T-helper 1 cell treated with Interleukin-12 subunit alpha and Interleukin-12 subunit beta and Interleukin-4 antibody, amounts not matched to agents 30 μg/mL and 1 μg/mL, for 36 hours (primary cell): ENCODE measurements around the gene SFT2D2.
A peak's percentile ranks its signal among the peaks of the same experiment; 100 is the strongest.

ENCODE experiments used
- H3K27ac Mint-ChIP-seq: one replicate; pipeline ENCODE4 v1.8.0; 2021; ENCODE audit warnings: mild to moderate bottlenecking, mixed read lengths
- H3K27me3 Mint-ChIP-seq: one replicate; pipeline ENCODE4 v1.8.0; 2021; ENCODE audit warnings: low read depth, mixed read lengths
- H3K36me3 Mint-ChIP-seq: one replicate; pipeline ENCODE4 v1.8.0; 2021; ENCODE audit warnings: low read depth, mixed read lengths
- H3K4me1 Mint-ChIP-seq: one replicate; pipeline ENCODE4 v1.8.0; 2021; ENCODE audit warnings: low read depth, mixed read lengths
- H3K4me3 Mint-ChIP-seq: one replicate; pipeline ENCODE4 v1.8.0; 2021; ENCODE audit warnings: mild to moderate bottlenecking, moderate library complexity, mixed read lengths
- H3K9me3 Mint-ChIP-seq: one replicate; pipeline ENCODE4 v1.8.0; 2021; ENCODE audit warnings: mixed read lengths

Gene SFT2D2

DNA sequence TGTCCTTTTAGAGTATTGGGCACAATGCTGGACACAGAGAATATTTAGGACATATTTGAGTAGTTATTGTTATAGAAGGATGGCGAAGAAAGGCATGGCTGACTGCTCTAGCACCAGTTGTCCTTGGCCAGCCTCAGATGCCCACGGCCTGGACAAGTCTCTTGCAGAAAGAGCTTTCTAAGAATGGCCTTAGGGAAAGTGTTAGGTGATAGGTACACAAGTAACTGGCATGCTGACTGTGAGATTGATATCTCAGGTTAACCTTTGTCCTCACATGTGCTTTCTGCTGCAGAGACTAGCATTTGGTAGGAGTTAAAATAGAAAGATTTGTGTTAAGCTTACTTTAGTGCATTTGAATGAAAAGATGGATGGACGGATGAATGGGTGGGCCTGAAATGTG lies 10.1 kb downstream of the SFT2D2 start:
- H3K4me3 Mint-ChIP-seq: peak overlapping the region; percentile 12
- no peaks in the 10 kb centered on the region for H3K9me3 Mint-ChIP-seq
- peak overlapping the region; percentile 29 for H3K27ac Mint-ChIP-seq

DNA sequence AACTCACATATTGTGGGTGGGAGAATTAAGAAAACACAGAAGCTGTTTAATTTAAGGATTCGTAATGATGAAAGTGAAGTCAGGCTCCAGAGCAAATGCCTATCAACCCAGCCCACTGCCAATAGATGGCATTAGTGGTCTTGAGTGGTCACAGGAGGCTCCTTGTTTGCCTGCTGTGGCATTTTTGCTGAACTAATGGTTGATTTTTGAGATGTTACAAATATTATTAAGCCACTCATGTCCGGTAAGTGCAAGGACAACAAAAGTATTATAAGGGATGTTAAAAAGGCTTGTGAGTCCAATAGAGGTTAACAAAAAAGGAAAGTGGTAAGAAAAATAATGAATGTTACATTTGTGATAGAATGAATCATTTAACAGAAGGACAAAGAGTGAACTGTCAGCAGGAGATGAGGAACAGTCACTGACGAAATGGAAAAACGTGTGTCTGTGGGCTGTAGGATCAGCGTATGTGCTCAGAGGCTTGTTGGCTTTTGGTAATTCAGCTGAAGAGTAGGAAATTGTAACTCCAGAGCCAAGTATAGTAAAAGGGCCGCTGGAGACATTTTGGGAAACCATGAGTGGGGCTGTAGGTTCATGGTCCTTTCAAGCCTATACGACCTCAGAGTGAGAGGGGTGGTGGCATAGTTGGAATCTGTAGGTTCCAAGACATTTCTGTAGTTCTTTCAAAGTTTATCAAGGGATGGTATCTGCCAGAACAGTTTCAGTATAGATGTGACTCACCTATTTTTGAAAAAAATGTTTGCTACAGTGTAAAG lies 11.2 kb downstream of the SFT2D2 start:
- Mint-ChIP-seq H3K27ac (peak overlapping the region; percentile 83), H3K4me3 (peak overlapping the region; percentile 52), H3K4me1 (peaks cover 54% of the 10 kb centered on the region), H3K9me3 (no peaks in the 10 kb centered on the region), H3K27me3 (no peaks in the 10 kb centered on the region), H3K36me3 (peaks cover 70% of the 10 kb centered on the region)

More for the DNA sequence above, 10.1 kb downstream of the SFT2D2 start:
- peaks cover 58% of the 10 kb centered on the region for H3K4me1 Mint-ChIP-seq
- H3K27me3 Mint-ChIP-seq: no peaks in the 10 kb centered on the region
- H3K36me3 Mint-ChIP-seq: peaks cover 68% of the 10 kb centered on the region

- peaks cover 77% of the 10 kb centered on the region for H3K36me3 Mint-ChIP-seq
- H3K4me3 Mint-ChIP-seq: no peak overlapping the region
- H3K4me1 Mint-ChIP-seq: peaks cover 31% of the 10 kb centered on the region
- H3K27me3 Mint-ChIP-seq: no peaks in the 10 kb centered on the region
- no peaks in the 10 kb centered on the region for H3K9me3 Mint-ChIP-seq
- H3K27ac Mint-ChIP-seq: no peak overlapping the region
Observed at GRCh38 chr1:168243198-168243597, 17.4 kb downstream of the SFT2D2 start.

GRCh38 chr1:168243636-168244212 lies 17.9 kb downstream of the SFT2D2 start:
- peaks cover 33% of the 10 kb centered on the region for H3K4me1 Mint-ChIP-seq
- H3K27me3 Mint-ChIP-seq: no peaks in the 10 kb centered on the region
- H3K9me3 Mint-ChIP-seq: no peaks in the 10 kb centered on the region
- H3K4me3 Mint-ChIP-seq: peak overlapping the region; percentile 25
- H3K36me3 Mint-ChIP-seq: peaks cover 80% of the 10 kb centered on the region
- H3K27ac Mint-ChIP-seq: peak overlapping the region; percentile 27

- Mint-ChIP-seq H3K27ac (peak overlapping the region; percentile 32), H3K36me3 (peaks cover 76% of the 10 kb centered on the region), H3K4me1 (peaks cover 32% of the 10 kb centered on the region), H3K4me3 (no peak overlapping the region), H3K9me3 (no peaks in the 10 kb centered on the region), H3K27me3 (no peaks in the 10 kb centered on the region)
Observed at GRCh38 chr1:168245042-168245441, 19.2 kb downstream of the SFT2D2 start.

DNA sequence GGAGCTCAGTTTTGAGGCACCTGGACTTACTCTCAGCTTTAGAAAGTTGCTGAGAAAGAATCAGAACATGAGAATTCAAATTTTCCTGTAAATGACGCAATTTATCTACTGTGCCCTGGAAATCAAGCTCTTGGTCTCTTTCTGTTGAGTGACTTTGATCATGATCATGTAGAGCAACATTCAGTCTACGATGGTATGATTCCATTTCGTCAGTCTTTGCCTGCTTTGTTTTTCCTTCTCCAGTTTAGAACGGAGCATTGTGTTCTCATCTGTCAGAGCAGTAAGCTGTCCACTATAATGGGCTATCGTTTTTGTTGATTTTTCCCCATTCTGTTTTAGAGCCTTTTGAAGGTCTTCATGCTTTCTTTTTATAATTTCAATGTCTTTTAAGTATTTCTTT lies 20.7 kb downstream of the SFT2D2 start:
- Mint-ChIP-seq H3K36me3 (peaks cover 77% of the 10 kb centered on the region), H3K4me1 (peaks cover 37% of the 10 kb centered on the region), H3K27ac (no peak overlapping the region), H3K9me3 (no peaks in the 10 kb centered on the region), H3K4me3 (no peak overlapping the region), H3K27me3 (no peaks in the 10 kb centered on the region)

DNA sequence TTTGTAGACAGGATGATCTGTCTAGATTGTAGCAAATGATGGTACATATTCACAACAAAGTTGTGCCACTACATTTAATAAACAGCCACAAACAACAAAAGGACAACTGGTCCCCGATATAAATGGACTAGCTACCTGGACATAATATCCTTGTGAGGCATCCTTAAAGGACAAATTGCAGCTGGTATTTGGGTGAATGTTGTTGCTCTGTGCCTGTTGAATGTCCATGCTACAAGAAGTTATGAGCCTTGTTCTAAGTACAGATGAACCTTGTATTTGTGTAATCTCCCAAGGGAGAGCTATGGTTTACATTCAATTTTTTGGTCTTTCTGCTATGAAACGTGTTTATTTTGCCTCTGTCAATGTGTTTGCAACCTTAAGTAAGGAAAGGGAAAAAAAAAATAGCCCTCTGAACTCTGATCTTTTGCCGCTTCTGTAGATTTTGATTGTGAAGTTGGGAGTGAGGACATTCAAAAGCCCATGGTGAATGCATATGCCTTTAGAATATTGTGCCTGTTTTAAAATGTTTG lies 26.5 kb downstream of the SFT2D2 start:
- peaks cover 66% of the 10 kb centered on the region for H3K36me3 Mint-ChIP-seq
- no peak overlapping the region for H3K4me3 Mint-ChIP-seq
- no peak overlapping the region for H3K27ac Mint-ChIP-seq

DNA sequence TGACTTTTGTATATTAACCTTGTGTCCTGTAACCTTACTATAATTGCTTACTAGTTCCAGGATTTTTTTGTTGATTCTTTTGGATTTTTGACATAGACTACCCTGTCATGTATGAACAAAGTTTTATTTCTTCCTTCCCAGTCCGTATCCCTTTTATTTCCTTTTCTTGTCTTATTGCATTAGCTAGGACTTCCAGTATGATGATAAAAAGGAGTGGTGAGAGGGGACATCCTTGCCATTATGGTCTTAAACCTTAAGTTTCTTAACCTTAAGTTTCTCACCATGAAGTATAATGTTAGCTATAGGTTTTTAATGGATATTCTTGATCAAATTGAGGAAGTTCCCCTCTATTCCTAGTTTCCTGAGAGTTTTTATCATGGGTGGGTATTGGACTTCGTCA lies 30.4 kb downstream of the SFT2D2 start:
- Mint-ChIP-seq H3K4me3 (no peak overlapping the region), H3K9me3 (peaks cover 21% of the 10 kb centered on the region), H3K4me1 (peaks cover 12% of the 10 kb centered on the region), H3K27me3 (no peaks in the 10 kb centered on the region), H3K27ac (no peak overlapping the region), H3K36me3 (peaks cover 53% of the 10 kb centered on the region)

More for the DNA sequence above, 26.5 kb downstream of the SFT2D2 start:
- Mint-ChIP-seq H3K27me3 (no peaks in the 10 kb centered on the region), H3K9me3 (peaks cover 18% of the 10 kb centered on the region), H3K4me1 (peaks cover 25% of the 10 kb centered on the region)

- H3K9me3 Mint-ChIP-seq: peaks cover 21% of the 10 kb centered on the region
- no peak overlapping the region for H3K27ac Mint-ChIP-seq
- H3K4me1 Mint-ChIP-seq: peaks cover 17% of the 10 kb centered on the region
- H3K4me3 Mint-ChIP-seq: no peak overlapping the region
- H3K36me3 Mint-ChIP-seq: peaks cover 49% of the 10 kb centered on the region
- no peaks in the 10 kb centered on the region for H3K27me3 Mint-ChIP-seq
Observed at GRCh38 chr1:168257397-168257796, 31.6 kb downstream of the SFT2D2 start.

DNA sequence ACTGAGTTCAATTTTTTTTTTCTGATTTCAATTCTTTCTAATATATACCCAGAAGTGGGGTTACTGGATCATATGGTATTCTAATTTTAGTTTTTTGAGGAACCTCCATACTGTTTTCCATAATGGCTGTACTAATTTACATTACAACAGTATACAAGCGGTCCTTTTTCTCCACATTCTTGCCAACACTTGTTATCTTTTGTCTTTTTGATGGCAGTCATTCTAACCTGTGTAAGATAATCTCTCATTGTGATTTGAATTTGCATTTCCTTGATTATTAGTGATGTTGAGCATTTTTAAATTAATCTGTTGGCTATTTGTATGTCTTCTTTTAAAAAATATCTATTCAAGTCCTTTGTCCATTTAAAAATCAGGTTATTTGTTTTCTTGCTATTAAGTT lies 33.8 kb downstream of the SFT2D2 start:
- H3K27ac Mint-ChIP-seq: no peak overlapping the region
- H3K27me3 Mint-ChIP-seq: no peaks in the 10 kb centered on the region
- no peak overlapping the region for H3K4me3 Mint-ChIP-seq
- peaks cover 44% of the 10 kb centered on the region for H3K36me3 Mint-ChIP-seq
- peaks cover 21% of the 10 kb centered on the region for H3K9me3 Mint-ChIP-seq
- peaks cover 15% of the 10 kb centered on the region for H3K4me1 Mint-ChIP-seq

GRCh38 chr1:168260393-168260792 lies 34.6 kb downstream of the SFT2D2 start:
- Mint-ChIP-seq H3K36me3 (peaks cover 37% of the 10 kb centered on the region), H3K4me3 (no peak overlapping the region), H3K4me1 (peaks cover 15% of the 10 kb centered on the region), H3K27ac (no peak overlapping the region), H3K9me3 (peaks cover 17% of the 10 kb centered on the region), H3K27me3 (no peaks in the 10 kb centered on the region)

DNA sequence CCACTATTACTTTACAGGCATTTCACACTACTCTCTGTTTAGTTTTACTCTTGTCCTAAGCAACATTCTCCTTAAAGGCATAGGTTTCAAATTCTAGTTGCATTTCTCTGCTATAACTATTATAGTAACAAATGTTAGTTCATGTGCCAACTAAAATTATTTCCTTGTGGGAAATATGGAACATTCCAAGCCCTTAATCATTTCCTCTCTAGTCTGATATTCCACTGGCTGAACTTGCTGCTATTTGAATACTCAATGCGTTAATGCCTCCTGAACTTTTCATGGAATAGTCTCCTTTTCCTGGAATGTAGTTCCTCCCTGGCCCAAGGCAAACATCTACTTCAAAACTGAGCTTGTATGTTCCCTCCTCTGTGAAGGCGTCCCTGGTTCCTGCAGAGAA lies 35.6 kb downstream of the SFT2D2 start:
- H3K27me3 Mint-ChIP-seq: no peaks in the 10 kb centered on the region
- peaks cover 32% of the 10 kb centered on the region for H3K36me3 Mint-ChIP-seq
- H3K27ac Mint-ChIP-seq: no peak overlapping the region
- peaks cover 10% of the 10 kb centered on the region for H3K9me3 Mint-ChIP-seq
- H3K4me1 Mint-ChIP-seq: peaks cover 15% of the 10 kb centered on the region
- no peak overlapping the region for H3K4me3 Mint-ChIP-seq

DNA sequence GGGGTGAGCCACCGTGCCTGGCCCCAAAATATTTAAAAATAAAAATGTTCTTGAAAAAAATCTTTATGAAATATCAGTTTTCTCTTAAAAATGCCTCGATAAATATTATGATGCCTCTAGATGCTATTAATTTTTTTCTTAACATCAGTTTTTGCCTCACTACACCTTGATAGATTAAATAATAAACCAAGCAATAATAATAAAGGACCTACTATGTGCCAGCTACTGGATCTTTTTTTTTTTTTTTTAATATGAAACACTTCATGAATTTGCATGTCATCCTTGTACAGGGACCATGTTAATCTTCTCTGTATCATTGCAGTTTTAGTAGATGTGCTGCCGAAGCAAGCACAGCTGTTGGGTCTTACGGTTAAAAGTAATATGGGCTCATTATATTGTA lies 37.3 kb downstream of the SFT2D2 start:
- no peaks in the 10 kb centered on the region for H3K27me3 Mint-ChIP-seq
- no peak overlapping the region for H3K4me3 Mint-ChIP-seq
- peaks cover 15% of the 10 kb centered on the region for H3K4me1 Mint-ChIP-seq
- H3K9me3 Mint-ChIP-seq: no peaks in the 10 kb centered on the region
- peaks cover 18% of the 10 kb centered on the region for H3K36me3 Mint-ChIP-seq
- no peak overlapping the region for H3K27ac Mint-ChIP-seq

DNA sequence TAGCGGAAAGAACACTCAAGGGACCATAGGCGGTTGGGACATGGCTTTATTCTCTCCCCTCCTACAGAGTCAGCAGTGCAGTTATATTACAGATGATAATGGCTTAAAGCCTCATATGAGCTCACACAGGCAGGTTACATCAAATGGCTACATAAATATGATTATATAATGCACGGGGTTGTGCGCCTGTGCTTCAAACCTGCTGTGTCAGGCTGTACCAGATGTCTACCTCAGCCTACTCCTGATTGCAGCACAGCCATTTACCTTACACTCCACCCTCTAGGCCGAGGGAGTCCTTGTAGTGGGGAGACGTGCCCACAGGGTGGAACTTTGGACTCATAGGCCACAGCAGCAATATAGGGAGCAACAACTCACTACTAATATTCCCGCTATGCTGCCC lies 38.5 kb downstream of the SFT2D2 start:
- peaks cover 14% of the 10 kb centered on the region for H3K36me3 Mint-ChIP-seq
- H3K4me1 Mint-ChIP-seq: peaks cover 15% of the 10 kb centered on the region
- H3K27ac Mint-ChIP-seq: no peak overlapping the region
- H3K27me3 Mint-ChIP-seq: no peaks in the 10 kb centered on the region
- H3K9me3 Mint-ChIP-seq: no peaks in the 10 kb centered on the region
- H3K4me3 Mint-ChIP-seq: no peak overlapping the region

DNA sequence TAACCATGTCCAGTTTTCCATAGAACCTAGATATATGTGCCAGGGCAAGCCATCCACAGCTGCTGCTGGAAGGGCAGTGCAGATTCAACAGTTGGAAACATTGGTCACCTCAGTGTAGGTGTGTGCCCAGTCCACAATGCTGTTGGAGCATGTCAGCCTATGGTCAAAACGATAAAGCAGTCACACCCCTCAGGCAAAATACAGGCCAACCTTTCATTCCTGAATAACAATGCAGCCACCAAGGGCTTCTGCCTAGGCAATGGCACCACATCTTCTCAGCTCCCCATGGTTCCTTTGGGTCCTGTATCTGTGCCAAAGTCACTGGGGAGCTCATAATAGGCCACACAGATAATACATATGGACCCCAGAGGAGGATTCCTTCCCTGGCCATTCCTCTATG lies 39.8 kb downstream of the SFT2D2 start:
- H3K4me1 Mint-ChIP-seq: peaks cover 13% of the 10 kb centered on the region
- no peaks in the 10 kb centered on the region for H3K9me3 Mint-ChIP-seq
- H3K4me3 Mint-ChIP-seq: no peak overlapping the region
- H3K27ac Mint-ChIP-seq: no peak overlapping the region
- H3K27me3 Mint-ChIP-seq: no peaks in the 10 kb centered on the region
- H3K36me3 Mint-ChIP-seq: peaks cover 11% of the 10 kb centered on the region
